Panc1 (cell line): ENCODE data around the gene DNASE1L3. TPM values are rescaled to one million over a fixed set of nuclear protein-coding genes. Genes with fewer than 3 reads are reported as not detected.

ENCODE experiments used
- ATAC-seq: fragments of 200-7000 bp; cut with Tn5 transposase; 2 replicates; pipeline ENCODE4 v1.9.1; 2020; ENCODE audit warnings: mild to moderate bottlenecking, moderate library complexity
- BruUV-seq: library from RNA; stranded (reverse); fragments of 400-500 nt; replicated peaks from 2 replicates; lab custom pipeline; 2021; lab: Mats Ljungman, UMichigan
- CTCF ChIA-PET: fragments of 300-600 bp; sonication (Branson Sonifier 250); formaldehyde crosslinking; loops from one replicate; lab custom pipeline; 2022; ENCODE audit warnings: antibody characterized with exemption; lab: Charles Lee
- POLR2A ChIA-PET: fragments of 300-600 bp; sonication (Branson Sonifier 250); formaldehyde crosslinking; loops from one replicate; lab custom pipeline; 2022; ENCODE audit warnings: antibody characterized with exemption; lab: Charles Lee
- DNase-seq: peaks from one replicate; pipeline ENCODE4 v3.0.0-alpha.2; 2010; ENCODE audit warnings: low read depth, low spot score
- H3K27ac ChIP-seq: 2 replicates; pipeline ENCODE4 v1.5.1; 2011; ENCODE audit warnings: mild to moderate bottlenecking, low read length, inconsistent platforms
- H3K27me3 ChIP-seq: fragments of 200-500 bp; sonication (Bioruptor generic); 2 replicates; pipeline ENCODE4 v1.6.0; 2014; ENCODE audit warnings: low read length, inconsistent platforms; ENCODE audit not compliant: control insufficient read depth, insufficient read depth
- H3K36me3 ChIP-seq: fragments of 200-500 bp; sonication (Bioruptor generic); 2 replicates; pipeline ENCODE4 v1.5.1; 2014; ENCODE audit warnings: inconsistent platforms, mild to moderate bottlenecking, low read length, moderate library complexity; ENCODE audit not compliant: control insufficient read depth, insufficient read depth
- H3K4me1 ChIP-seq: 2 replicates; pipeline ENCODE4 v1.5.1; 2011; ENCODE audit warnings: inconsistent platforms, mild to moderate bottlenecking, low read length, moderate library complexity; ENCODE audit not compliant: control insufficient read depth, insufficient read depth
- H3K4me3 ChIP-seq, 2 experiments: 2 replicates each; pipeline ENCODE4 v1.5.1; 2011 to 2012; ENCODE audit warnings: low read depth in 2 of 2, low read length in 2 of 2, mild to moderate bottlenecking in 2 of 2, inconsistent platforms in 1 of 2, moderate library complexity in 1 of 2
- H3K9me3 ChIP-seq: fragments of 200-500 bp; sonication (Bioruptor generic); 2 replicates; pipeline ENCODE4 v1.5.1; 2014; ENCODE audit warnings: low read depth, mild to moderate bottlenecking, inconsistent platforms, low read length, moderate library complexity; ENCODE audit not compliant: control insufficient read depth, insufficient read depth
- CTCF ChIP-seq: fragments of 450-650 bp; IDR thresholded peaks from 2 replicates; pipeline ENCODE4 v1.5.1; 2017; ENCODE audit warnings: mild to moderate bottlenecking
- POLR2AphosphoS5 ChIP-seq: IDR thresholded peaks from 2 replicates; pipeline ENCODE4 v1.6.1; 2012; ENCODE audit warnings: mild to moderate bottlenecking, low read depth, low read length, moderate library complexity
- SIN3A ChIP-seq: IDR thresholded peaks from 2 replicates; pipeline ENCODE4 v1.6.1; 2012; ENCODE audit warnings: low read depth, mild to moderate bottlenecking, low read length, moderate library complexity, borderline replicate concordance; ENCODE audit not compliant: insufficient read depth
- TCF7L2 ChIP-seq: IDR thresholded peaks from 2 replicates; pipeline ENCODE4 v1.6.1; 2011; ENCODE audit warnings: mild to moderate bottlenecking, low read depth, low read length, inconsistent platforms
- in situ Hi-C: cut with HindIII; loops from 2 replicates; pipeline ENCODE4 v1.10.0; 2016; ENCODE audit warnings: low sequenced_read_pairs, low pct_unique_long_range_greater_than_20kb
- intact Hi-C: fragments of 100-400 bp; cut with micrococcal nuclease; formaldehyde crosslinking; loops from one replicate; pipeline ENCODE4 v1.10.0; 2022; ENCODE audit not compliant: unreplicated experiment
- total RNA-seq: library from RNA; stranded (reverse); gene quantifications from one replicate; pipeline ENCODE4 v1.2.1, GENCODE V29; 2021; ENCODE audit not compliant: unreplicated experiment
- TF ChIP-seq, protein P1 (sequence below), 2 experiments: IDR thresholded peaks; 2 replicates each; pipeline ENCODE4 v1.6.1; 2011 to 2012; ENCODE audit warnings: low read depth in 2 of 2, control low read depth in 1 of 2, low read length in 1 of 2, mild to moderate bottlenecking in 1 of 2, moderate library complexity in 1 of 2; ENCODE audit not compliant: insufficient read depth in 1 of 2

DNASE1L3 gene
- total RNA-seq, 1 experiment from 2014 or later, result not detected

DNA sequence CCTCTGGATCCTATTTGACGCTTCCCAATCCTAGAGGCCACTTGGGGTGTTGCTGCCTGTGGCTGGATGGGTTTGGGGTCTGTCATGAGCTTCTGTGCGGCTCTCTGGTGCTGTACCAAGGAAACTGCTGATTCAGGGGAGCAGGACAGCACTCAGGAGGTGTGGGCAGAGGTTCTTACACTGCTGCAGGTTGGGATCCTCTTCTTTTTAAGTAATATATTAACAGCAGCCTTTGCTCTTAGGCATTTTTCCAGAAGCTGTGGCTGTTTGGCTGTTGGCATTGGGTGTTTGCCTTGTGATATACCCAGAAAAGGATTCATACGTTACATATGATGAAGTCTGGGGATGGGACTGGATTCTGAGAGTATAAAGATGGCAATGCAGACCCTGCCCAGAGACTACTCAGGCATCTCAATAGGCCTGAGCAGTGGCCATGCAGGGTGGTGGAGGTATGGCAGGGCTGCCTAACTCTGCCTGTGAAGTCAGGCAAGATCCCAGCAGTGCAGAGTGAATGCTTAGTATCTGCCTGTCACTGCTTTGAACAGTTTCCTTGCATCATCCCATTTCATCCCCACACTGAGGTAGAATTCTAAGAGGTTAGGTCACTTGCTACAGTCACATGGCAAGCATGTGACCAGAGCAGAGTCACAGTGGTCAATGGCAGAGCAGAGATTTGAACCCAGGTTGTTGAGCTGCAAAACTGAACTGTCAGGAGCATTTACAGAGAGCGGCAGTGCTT lies 30.7 kb upstream of the DNASE1L3 start:
- CTCF ChIA-PET, result no interaction called here
- ATAC-seq (no peak), DNase-seq (no peak)
- H3K4me3 ChIP-seq, result no peak overlapping the region
- POLR2A ChIA-PET, result no interaction called here
- no peaks in the 10 kb centered on the region for H3K9me3 ChIP-seq
- no peak for TF ChIP-seq TCF7L2
- TF ChIP-seq SIN3A, result no peak
- no peak for TF ChIP-seq CTCF
- TF ChIP-seq POLR2AphosphoS5, result no peak
- TF ChIP-seq, protein P1, sequence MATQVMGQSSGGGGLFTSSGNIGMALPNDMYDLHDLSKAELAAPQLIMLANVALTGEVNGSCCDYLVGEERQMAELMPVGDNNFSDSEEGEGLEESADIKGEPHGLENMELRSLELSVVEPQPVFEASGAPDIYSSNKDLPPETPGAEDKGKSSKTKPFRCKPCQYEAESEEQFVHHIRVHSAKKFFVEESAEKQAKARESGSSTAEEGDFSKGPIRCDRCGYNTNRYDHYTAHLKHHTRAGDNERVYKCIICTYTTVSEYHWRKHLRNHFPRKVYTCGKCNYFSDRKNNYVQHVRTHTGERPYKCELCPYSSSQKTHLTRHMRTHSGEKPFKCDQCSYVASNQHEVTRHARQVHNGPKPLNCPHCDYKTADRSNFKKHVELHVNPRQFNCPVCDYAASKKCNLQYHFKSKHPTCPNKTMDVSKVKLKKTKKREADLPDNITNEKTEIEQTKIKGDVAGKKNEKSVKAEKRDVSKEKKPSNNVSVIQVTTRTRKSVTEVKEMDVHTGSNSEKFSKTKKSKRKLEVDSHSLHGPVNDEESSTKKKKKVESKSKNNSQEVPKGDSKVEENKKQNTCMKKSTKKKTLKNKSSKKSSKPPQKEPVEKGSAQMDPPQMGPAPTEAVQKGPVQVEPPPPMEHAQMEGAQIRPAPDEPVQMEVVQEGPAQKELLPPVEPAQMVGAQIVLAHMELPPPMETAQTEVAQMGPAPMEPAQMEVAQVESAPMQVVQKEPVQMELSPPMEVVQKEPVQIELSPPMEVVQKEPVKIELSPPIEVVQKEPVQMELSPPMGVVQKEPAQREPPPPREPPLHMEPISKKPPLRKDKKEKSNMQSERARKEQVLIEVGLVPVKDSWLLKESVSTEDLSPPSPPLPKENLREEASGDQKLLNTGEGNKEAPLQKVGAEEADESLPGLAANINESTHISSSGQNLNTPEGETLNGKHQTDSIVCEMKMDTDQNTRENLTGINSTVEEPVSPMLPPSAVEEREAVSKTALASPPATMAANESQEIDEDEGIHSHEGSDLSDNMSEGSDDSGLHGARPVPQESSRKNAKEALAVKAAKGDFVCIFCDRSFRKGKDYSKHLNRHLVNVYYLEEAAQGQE (IDR thresholded peaks at IDR 0.05; ENCODE audit: insufficient read depth in 1 of 2, low read depth in 2 of 2, low read length in 1 of 2), result no peak
- no peaks in the 10 kb centered on the region for H3K27me3 ChIP-seq
- no peak overlapping the region for H3K27ac ChIP-seq
- no peaks in the 10 kb centered on the region; the same call in 1 of the 2 replicates for H3K36me3 ChIP-seq
- BruUV-seq, result no TSS peak
- intact Hi-C loops, result no loop called here
- in situ Hi-C loops, result no loop called here
- peaks cover 3% of the 10 kb centered on the region for H3K4me1 ChIP-seq

DNA sequence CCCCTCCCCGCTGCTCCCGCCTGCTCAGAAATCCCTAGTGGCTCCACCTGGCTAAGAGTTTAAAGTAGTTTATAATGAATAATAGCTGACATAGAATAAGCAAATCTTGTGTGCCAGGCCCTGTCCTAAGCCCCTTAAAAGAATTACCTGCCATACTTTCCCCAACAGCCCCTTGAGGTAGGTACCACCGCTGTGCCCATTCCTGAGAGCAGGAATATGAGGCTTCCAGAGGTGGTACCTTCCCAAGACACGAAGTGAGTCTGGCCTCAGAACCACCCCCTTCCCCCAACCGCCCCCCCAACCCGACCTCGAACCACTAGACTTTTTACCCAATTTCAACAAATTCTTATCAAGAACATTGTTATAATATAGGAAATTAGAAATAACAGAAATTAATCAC lies 28.1 kb upstream of the DNASE1L3 start:
- TF ChIP-seq POLR2AphosphoS5, result no peak
- no peak for TF ChIP-seq TCF7L2
- TF ChIP-seq, protein P1 (IDR thresholded peaks at IDR 0.05; ENCODE audit: insufficient read depth in 1 of 2, low read depth in 2 of 2, low read length in 1 of 2), result no peak
- TF ChIP-seq SIN3A, result no peak
- TF ChIP-seq CTCF, result no peak
- in situ Hi-C loops (no loop called here), intact Hi-C loops (no loop called here)
- Histone ChIP-seq H3K27ac (peak overlapping the region; percentile 59), H3K4me1 (peaks cover 3% of the 10 kb centered on the region), H3K27me3 (no peaks in the 10 kb centered on the region), H3K4me3 (peak overlapping the region; percentile 77 to 78), H3K9me3 (no peaks in the 10 kb centered on the region), H3K36me3 (no peaks in the 10 kb centered on the region; the same call in 1 of the 2 replicates)
- no peak for ATAC-seq
- CTCF ChIA-PET, result no interaction called here
- no peak for DNase-seq
- POLR2A ChIA-PET, result no interaction called here
- no TSS peak for BruUV-seq
